Measurements from ENCODE around the gene MORN2.

Gene MORN2

GRCh38 chr2:38898256-38898655 is 22.5 kb downstream of the MORN2 start:
- H3K4me2 ChIP-seq (ENCODE audit: low read depth, low read length): no peak overlapping the region
- H3K27me3 ChIP-seq (replicated peaks; ENCODE audit: insufficient read depth, low read length): no peaks in the 10 kb centered on the region
- no peaks in the 10 kb centered on the region for H3K79me2 ChIP-seq (ENCODE audit: low read length)
- H3K4me1 ChIP-seq (ENCODE audit: low read length): no peaks in the 10 kb centered on the region
- H3K27ac ChIP-seq (ENCODE audit: low read length): no peak overlapping the region
- H3K9me2 ChIP-seq (replicated peaks; ENCODE audit: insufficient read depth, low read length): no peaks in the 10 kb centered on the region
- no peaks in the 10 kb centered on the region for H3F3A ChIP-seq (ENCODE audit: insufficient read depth, low read length)
- no peaks in the 10 kb centered on the region for H4K20me1 ChIP-seq (ENCODE audit: insufficient read depth, low read length)
- no peak overlapping the region for H2AFZ ChIP-seq (ENCODE audit: low read length)
- H3K9ac ChIP-seq (ENCODE audit: low read length): no peak overlapping the region
- TF ChIP-seq EZH2phosphoT487 (IDR thresholded peaks at IDR 0.05; ENCODE audit: low read length) (no peak), CTCF (IDR thresholded peaks at IDR 0.05; ENCODE audit: low read length) (no peak), EZH2 (optimal IDR thresholded peaks at IDR 0.05; ENCODE audit: low read depth, low read length) (no peak)
- no peak overlapping the region for H3K4me3 ChIP-seq (ENCODE audit: low read length)
- no peaks in the 10 kb centered on the region for H3K9me3 ChIP-seq (replicated peaks; ENCODE audit: insufficient read depth, low read length)
- no peak for DNase-seq
- H3K36me3 ChIP-seq (replicated peaks; ENCODE audit: insufficient read depth, low read length): no peaks in the 10 kb centered on the region

- no peaks in the 10 kb centered on the region for H4K20me1 ChIP-seq (ENCODE audit: insufficient read depth, low read length)
- H2AFZ ChIP-seq (ENCODE audit: low read length): no peak overlapping the region
- H3K4me1 ChIP-seq (ENCODE audit: low read length): no peaks in the 10 kb centered on the region
- no peaks in the 10 kb centered on the region for H3F3A ChIP-seq (ENCODE audit: insufficient read depth, low read length)
- H3K79me2 ChIP-seq (ENCODE audit: low read length): no peaks in the 10 kb centered on the region
- H3K4me3 ChIP-seq (ENCODE audit: low read length): no peak overlapping the region
- no peaks in the 10 kb centered on the region for H3K27me3 ChIP-seq (replicated peaks; ENCODE audit: insufficient read depth, low read length)
- DNase-seq: no peak
- no peaks in the 10 kb centered on the region for H3K9me3 ChIP-seq (replicated peaks; ENCODE audit: insufficient read depth, low read length)
- no peak overlapping the region for H3K27ac ChIP-seq (ENCODE audit: low read length)
- no peaks in the 10 kb centered on the region for H3K36me3 ChIP-seq (replicated peaks; ENCODE audit: insufficient read depth, low read length)
- no peak for TF ChIP-seq EZH2phosphoT487 (IDR thresholded peaks at IDR 0.05; ENCODE audit: low read length)
- no peak for TF ChIP-seq CTCF (IDR thresholded peaks at IDR 0.05; ENCODE audit: low read length)
- TF ChIP-seq EZH2 (optimal IDR thresholded peaks at IDR 0.05; ENCODE audit: low read depth, low read length): no peak
- H3K4me2 ChIP-seq (ENCODE audit: low read depth, low read length): no peak overlapping the region
- H3K9me2 ChIP-seq (replicated peaks; ENCODE audit: insufficient read depth, low read length): no peaks in the 10 kb centered on the region
- H3K9ac ChIP-seq (ENCODE audit: low read length): no peak overlapping the region
Measured at GRCh38 chr2:38900726-38901125, 24.9 kb downstream of the MORN2 start.

GRCh38 chr2:38905251-38905650 is 29.5 kb downstream of the MORN2 start:
- no peak for DNase-seq
- H3K27ac ChIP-seq (ENCODE audit: low read length): no peak overlapping the region
- H3F3A ChIP-seq (ENCODE audit: insufficient read depth, low read length): no peaks in the 10 kb centered on the region
- H3K79me2 ChIP-seq (ENCODE audit: low read length): no peaks in the 10 kb centered on the region
- no peaks in the 10 kb centered on the region for H3K9me3 ChIP-seq (replicated peaks; ENCODE audit: insufficient read depth, low read length)
- no peak for TF ChIP-seq CTCF (IDR thresholded peaks at IDR 0.05; ENCODE audit: low read length)
- TF ChIP-seq EZH2 (optimal IDR thresholded peaks at IDR 0.05; ENCODE audit: low read depth, low read length): no peak
- no peak for TF ChIP-seq EZH2phosphoT487 (IDR thresholded peaks at IDR 0.05; ENCODE audit: low read length)
- no peaks in the 10 kb centered on the region for H3K36me3 ChIP-seq (replicated peaks; ENCODE audit: insufficient read depth, low read length)
- no peaks in the 10 kb centered on the region for H3K27me3 ChIP-seq (replicated peaks; ENCODE audit: insufficient read depth, low read length)
- no peaks in the 10 kb centered on the region for H4K20me1 ChIP-seq (ENCODE audit: insufficient read depth, low read length)
- H2AFZ ChIP-seq (ENCODE audit: low read length): no peak overlapping the region
- H3K9me2 ChIP-seq (replicated peaks; ENCODE audit: insufficient read depth, low read length): no peaks in the 10 kb centered on the region
- H3K4me2 ChIP-seq (ENCODE audit: low read depth, low read length): no peak overlapping the region
- no peaks in the 10 kb centered on the region for H3K4me1 ChIP-seq (ENCODE audit: low read length)
- no peak overlapping the region for H3K4me3 ChIP-seq (ENCODE audit: low read length)
- no peak overlapping the region for H3K9ac ChIP-seq (ENCODE audit: low read length)
